Aorta (tissue), 5 donors: ENCODE results near the gene NEDD8. TPM values are rescaled to one million over a fixed set of nuclear protein-coding genes. Genes with fewer than 3 reads are reported as not detected.

Experiments
- ATAC-seq: fragments of 200-7000 bp; cut with Tn5 transposase; one replicate; pipeline ENCODE4 v1.9.1; 2022; ENCODE audit warnings: moderate library complexity; ENCODE audit not compliant: low FRiP score
- DNase-seq, 2 donors: peaks; one replicate each; pipeline ENCODE4 v3.0.0-alpha.2; 2020
- H3K27ac ChIP-seq, 2 donors: one replicate each; pipeline ENCODE4 v1.5.1; 2013; ENCODE audit warnings: low read length in 2 of 2, mild to moderate bottlenecking in 2 of 2, moderate library complexity in 2 of 2, control low read depth in 1 of 2, inconsistent platforms in 1 of 2, low read depth in 1 of 2
- H3K27me3 ChIP-seq, 2 donors: one replicate each; pipeline ENCODE4 v1.6.1; 2013; ENCODE audit warnings: control low read depth in 1 of 2, low read length in 1 of 2, mild to moderate bottlenecking in 1 of 2, moderate library complexity in 1 of 2; ENCODE audit not compliant: insufficient read depth in 2 of 2, control insufficient read depth in 1 of 2
- H3K36me3 ChIP-seq, 2 donors: one replicate each; pipeline ENCODE4 v1.6.1; 2013; ENCODE audit warnings: control low read depth in 1 of 2, low read length in 1 of 2, mild to moderate bottlenecking in 1 of 2; ENCODE audit not compliant: insufficient read depth in 2 of 2, control insufficient read depth in 1 of 2
- H3K4me1 ChIP-seq, 2 donors: one replicate each; pipeline ENCODE4 v1.6.1; 2013; ENCODE audit warnings: low read length in 2 of 2, control low read depth in 1 of 2, mild to moderate bottlenecking in 1 of 2, moderate library complexity in 1 of 2; ENCODE audit not compliant: insufficient read depth in 2 of 2, control insufficient read depth in 1 of 2
- H3K4me3 ChIP-seq, 2 donors: one replicate each; pipeline ENCODE4 v1.5.1; 2013; ENCODE audit warnings: low read length in 2 of 2, control low read depth in 1 of 2, mild to moderate bottlenecking in 1 of 2
- H3K9me3 ChIP-seq: one replicate; pipeline ENCODE4 v1.6.1; 2013; ENCODE audit warnings: mild to moderate bottlenecking, low read length; ENCODE audit not compliant: control insufficient read depth
- WGBS, 2 donors: extraction: QIAGEN DNeasy Blood & Tissue Kit; methylation state at CpG; one replicate each; pipeline ENCODE4 v1.1.7; 2013; 5-methylcytosine and 5-hydroxymethylcytosine counted together
- intact Hi-C, 2 donors: fragments of 100-400 bp; cut with DNase I; formaldehyde crosslinking; loops; one replicate each; pipeline versions ENCODE4 v1.14.2 to v1.15.0; 2022
- polyA plus RNA-seq, 2 donors: library from polyadenylated mRNA; stranded (reverse); fragments of 200-250 nt; gene quantifications; one replicate each; pipeline ENCODE4 v1.2.3, GENCODE V29; 2013
- total RNA-seq, 2 donors: library from RNA; stranded (reverse); fragmentation: NEBNext Ultra II Directional; extraction: Animal tissue kit (Norgen Biotek cat#: 25700); gene quantifications; one replicate each; pipeline ENCODE4 v1.2.1, GENCODE V29; 2021
- donor health status: healthy with polysubstance abuse.
- donor health status: Bipolar disorder and iron deficiency.
- donor health status: DM: no; HTN: no; CAD: no.
- donor health status: DM: no; HTN: no; CAD: no.
- donor health status: DM: yes; HTN: yes; CAD: no.

The NEDD8 gene
- total and polyA plus RNA-seq, 4 donors, result 122 to 345 (median 172) TPM

DNA sequence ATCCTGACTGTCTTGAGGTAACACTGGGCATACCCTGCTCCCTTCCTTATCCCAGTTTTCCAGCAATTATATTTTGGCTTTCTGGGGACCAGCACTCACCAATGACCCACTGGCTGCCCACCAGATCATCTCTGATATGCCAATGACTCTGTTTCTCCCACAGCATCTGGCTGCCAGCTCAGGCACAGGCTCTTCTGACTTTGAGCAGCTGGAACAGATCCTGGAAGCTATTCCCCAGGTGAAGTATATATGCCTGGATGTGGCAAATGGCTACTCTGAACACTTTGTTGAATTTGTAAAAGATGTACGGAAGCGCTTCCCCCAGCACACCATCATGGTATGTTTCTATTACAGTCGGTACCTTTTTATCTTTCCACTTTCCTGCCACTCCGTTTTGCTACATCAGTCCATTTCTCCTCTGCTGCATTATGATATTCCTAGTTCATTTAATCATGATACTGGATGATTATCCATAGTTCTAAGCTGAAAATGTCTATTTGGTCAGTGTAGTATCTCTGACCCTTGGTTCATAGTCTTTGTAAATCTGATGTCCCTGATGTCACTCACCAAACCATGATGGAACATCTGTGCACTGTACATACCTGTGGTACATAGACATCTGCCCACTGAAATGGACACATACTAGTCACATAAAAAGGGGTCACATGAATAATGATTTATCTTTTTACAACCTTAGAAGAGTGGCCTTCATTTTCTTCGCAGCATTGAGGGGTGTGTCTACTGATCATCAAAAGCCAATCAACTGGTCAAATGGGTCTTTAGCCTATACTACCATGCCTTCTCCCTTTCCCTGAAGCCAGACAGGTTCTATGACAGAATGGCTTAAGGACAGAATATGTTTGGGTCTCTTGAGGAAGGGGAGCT, 3.9 kb upstream of the NEDD8 start:
- Histone ChIP-seq H3K27me3 (no peaks in the 10 kb centered on the region), H3K9me3 (no peaks in the 10 kb centered on the region), H3K4me1 (peaks cover 1 to 3% of the 10 kb centered on the region in 2 donors), H3K4me3 (no peak overlapping the region), H3K27ac (peak overlapping the region in 1 of 2 donors; percentile 12), H3K36me3 (peaks cover 0 to 7% of the 10 kb centered on the region in 2 donors)
- 86 to 91% methylated on average over 5 of the region's 5 CpGs for WGBS, 2 donors
- DNase-seq (no peak), ATAC-seq (no peak)
- intact Hi-C loops, result loop anchor here in 1 of 2 donors (5.0 kb wide), 1 partner anchor 196 kb away; no protein-coding TSS in a partner anchor

DNA sequence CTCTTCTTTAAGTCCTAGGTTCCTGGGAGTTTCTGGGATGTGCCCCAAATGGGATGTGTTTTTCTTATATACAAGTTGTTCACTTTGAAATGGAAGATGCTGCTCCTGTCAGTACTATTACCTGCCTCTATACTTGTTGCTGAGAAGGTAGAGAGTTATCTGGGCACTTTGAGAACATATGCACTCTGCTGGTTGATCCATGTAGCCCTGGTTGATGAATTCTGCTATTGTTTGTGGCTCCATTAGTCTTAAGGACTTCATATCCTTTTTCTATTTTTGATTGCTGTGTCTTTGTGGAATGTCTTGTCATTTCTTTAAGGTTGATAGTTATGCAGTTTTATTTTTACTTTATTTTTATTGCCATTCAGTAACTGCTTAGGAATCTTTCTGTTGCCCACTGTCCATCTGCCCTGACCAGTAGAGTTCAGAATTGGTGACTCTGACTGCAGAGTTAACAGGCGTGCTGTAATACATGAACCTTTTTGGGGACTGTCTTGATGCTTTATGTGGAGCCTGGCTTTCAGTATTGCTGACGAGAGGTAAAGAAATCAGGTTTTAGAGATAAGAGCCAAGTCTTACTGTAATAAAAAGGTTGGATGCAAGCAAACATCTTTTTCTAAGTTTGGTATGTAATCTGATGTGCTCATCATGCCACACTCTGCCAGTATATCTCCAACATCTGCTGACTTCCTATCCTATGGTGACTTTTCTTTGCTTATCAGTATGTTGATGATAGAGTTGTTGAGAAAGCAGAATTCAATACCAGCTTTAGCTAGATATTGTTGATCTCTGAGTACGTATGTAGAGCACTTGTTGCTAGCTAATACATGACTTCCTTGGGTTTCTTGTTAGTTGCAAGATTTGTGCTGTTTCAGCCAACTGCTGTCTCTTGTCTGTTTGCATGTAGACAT, 2.2 kb upstream of the NEDD8 start:
- Histone ChIP-seq H3K36me3 (peaks cover 0 to 4% of the 10 kb centered on the region in 2 donors), H3K27ac (no peak overlapping the region), H3K4me3 (no peak overlapping the region), H3K9me3 (no peaks in the 10 kb centered on the region), H3K27me3 (no peaks in the 10 kb centered on the region), H3K4me1 (peaks cover 0 to 3% of the 10 kb centered on the region in 2 donors)
- no peak for DNase-seq
- no peak for ATAC-seq
- 80 to 83% methylated on average over 3 of the region's 3 CpGs for WGBS, 2 donors
- intact Hi-C loops, result loop anchor here in 1 of 2 donors (5.0 kb wide), 2 partner anchors 37 to 198 kb away; partner anchors contain the start of gene TM9SF1

DNA sequence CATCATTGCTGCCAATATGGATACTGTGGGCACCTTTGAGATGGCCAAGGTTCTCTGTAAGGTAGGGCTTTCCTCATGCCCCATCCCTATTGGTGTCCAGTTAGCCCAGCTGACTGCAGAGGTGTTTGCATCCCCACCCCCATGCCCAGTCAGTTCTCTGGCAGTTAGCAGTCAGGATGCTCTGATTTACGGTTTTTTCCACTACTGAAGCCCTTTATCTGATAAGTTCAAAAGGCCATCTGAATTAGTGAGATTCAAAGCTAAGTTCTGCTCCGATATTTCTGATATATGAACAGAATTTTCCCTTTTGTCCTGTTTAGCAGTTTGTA, 1.3 kb upstream of the NEDD8 start:
- Histone ChIP-seq H3K36me3 (peaks cover 0 to 4% of the 10 kb centered on the region in 2 donors), H3K27me3 (no peaks in the 10 kb centered on the region), H3K27ac (peak overlapping the region in 1 of 2 donors; percentile 93), H3K4me1 (peaks cover 0 to 3% of the 10 kb centered on the region in 2 donors), H3K4me3 (peak overlapping the region; percentile 43 to 60), H3K9me3 (no peaks in the 10 kb centered on the region)
- whole genome bisulfite sequencing, 2 donors, result 71 to 73% methylated on average over 2 of the region's 2 CpGs
- intact Hi-C loops, result loop anchor here in 1 of 2 donors (5.0 kb wide), 1 partner anchor 36 kb away; the partner anchor contains the start of gene TM9SF1
- DNase-seq (no peak), ATAC-seq (no peak)

DNA sequence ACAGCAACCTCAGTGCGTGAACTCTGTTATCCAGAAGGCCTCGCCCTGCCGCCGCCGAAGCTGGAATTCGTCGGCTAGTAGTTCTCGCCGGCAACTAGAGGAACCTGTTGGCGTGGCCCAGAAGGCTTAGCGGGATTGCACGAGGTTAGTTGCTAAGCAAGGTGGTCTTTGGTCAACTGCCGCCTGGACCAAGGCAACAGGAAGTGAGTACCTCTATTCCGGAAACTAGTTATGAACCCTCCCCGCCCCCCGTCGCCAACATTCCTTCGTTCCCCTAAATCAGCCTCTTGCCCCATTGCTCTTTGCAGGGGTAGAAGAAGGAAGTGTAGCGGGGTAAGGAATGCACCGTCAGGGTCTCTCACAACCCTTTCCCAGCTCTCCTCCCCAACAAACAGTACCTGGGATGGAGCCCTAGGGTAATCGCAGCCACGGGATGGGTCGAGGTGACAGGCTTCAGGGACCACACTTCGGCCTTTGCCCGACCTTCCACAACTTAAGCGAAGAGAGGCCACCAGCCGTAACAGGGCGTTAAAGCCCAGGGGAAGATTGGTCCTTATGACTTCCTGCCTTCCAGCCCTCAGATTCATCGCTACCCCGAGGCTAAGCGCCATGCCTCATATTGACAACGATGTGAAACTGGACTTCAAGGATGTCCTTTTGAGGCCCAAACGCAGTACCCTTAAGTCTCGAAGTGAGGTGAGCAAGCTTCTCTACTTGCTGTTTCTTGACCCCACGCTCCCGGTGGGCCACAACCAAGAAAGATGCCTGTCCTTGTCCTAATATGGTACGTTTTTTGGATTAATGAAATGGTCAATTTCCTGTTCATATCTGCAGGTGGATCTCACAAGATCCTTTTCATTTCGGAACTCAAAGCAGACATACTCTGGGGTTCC, 724 bp upstream of the NEDD8 start, which contains the start of gene GMPR2:
GMPR2 (plus strand) TSS at position 285 of the 893 bp plus-strand sequence; CDS start at position 610, 325 bp downstream.
- peaks cover 0 to 3% of the 10 kb centered on the region in 2 donors for H3K4me1 ChIP-seq
- H3K4me3 ChIP-seq, result peak within 1 kb of the TSS; percentile 60 to 61
- ATAC-seq (peak; percentile 72), DNase-seq (no peak)
- no peaks in the 10 kb centered on the region for H3K27me3 ChIP-seq
- H3K36me3 ChIP-seq, result peaks cover 0 to 2% of the 10 kb centered on the region in 2 donors
- peak within 1 kb of the TSS in 1 of 2 donors; percentile 93 for H3K27ac ChIP-seq
- no peaks in the 10 kb centered on the region for H3K9me3 ChIP-seq
- WGBS, 2 donors, result 3% methylated on average over 38 of the region's 38 CpGs
- intact Hi-C loops, result loop anchor here (1.0 to 5.0 kb wide), 2 partner anchors 36 to 38 kb away; partner anchors contain the start of gene TM9SF1 (in 2 of the 2)

- ATAC-seq, result no peak
- Histone ChIP-seq H3K9me3 (no peaks in the 10 kb centered on the region), H3K27me3 (no peaks in the 10 kb centered on the region), H3K36me3 (no peaks in the 10 kb centered on the region), H3K4me1 (peaks cover 0 to 3% of the 10 kb centered on the region in 2 donors), H3K4me3 (peak overlapping the region; percentile 60 to 61), H3K27ac (peak overlapping the region in 1 of 2 donors; percentile 46)
- intact Hi-C loops, result loop anchor here (1.0 to 5.0 kb wide), 2 partner anchors 34 to 36 kb away; partner anchors contain the start of gene TM9SF1 (in 2 of the 2)
- DNase-seq, result no peak
- 10 to 11% methylated on average over 23 of the region's 23 CpGs for WGBS, 2 donors
These were observed 675 bp downstream of the NEDD8 start for GRCh38 chr14:24231263-24232120.

DNA sequence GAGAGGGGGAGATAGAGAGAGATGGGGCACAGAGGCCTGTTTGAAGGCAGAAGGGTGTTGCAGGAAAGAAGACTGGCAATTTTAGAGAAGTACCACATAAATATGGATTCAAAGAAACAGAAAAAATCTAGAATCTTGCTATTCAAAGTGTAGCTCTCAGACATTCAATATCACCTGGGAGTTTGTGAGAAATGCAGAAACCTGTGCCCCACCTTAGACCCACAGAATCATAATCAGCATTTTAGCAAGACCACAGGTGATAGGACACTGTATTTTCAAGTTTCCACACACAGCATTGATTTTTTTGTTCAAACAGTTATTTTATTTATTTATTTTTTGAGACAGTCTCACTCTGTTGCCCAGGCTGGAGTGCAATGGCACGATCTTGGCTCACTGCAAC, 3.3 kb downstream of the NEDD8 start:
- intact Hi-C loops, result no loop called here
- Histone ChIP-seq H3K36me3 (no peaks in the 10 kb centered on the region), H3K9me3 (no peaks in the 10 kb centered on the region), H3K27ac (no peak overlapping the region), H3K27me3 (no peaks in the 10 kb centered on the region), H3K4me1 (peaks cover 0 to 3% of the 10 kb centered on the region in 2 donors), H3K4me3 (no peak overlapping the region)
- ATAC-seq (no peak), DNase-seq (no peak)
- WGBS, 2 donors, result 0 to 2% methylated on average over 1 of the region's 1 CpG

- H3K9me3 ChIP-seq, result no peaks in the 10 kb centered on the region
- ATAC-seq (no peak), DNase-seq (no peak)
- H3K27ac ChIP-seq, result no peak overlapping the region
- H3K4me3 ChIP-seq, result no peak overlapping the region
- no peaks in the 10 kb centered on the region for H3K27me3 ChIP-seq
- H3K4me1 ChIP-seq, result no peaks in the 10 kb centered on the region
- H3K36me3 ChIP-seq, result no peaks in the 10 kb centered on the region
- 58 to 63% methylated on average over 1 of the region's 1 CpG for WGBS, 2 donors
- intact Hi-C loops, result no loop called here
These were observed 5.7 kb downstream of the NEDD8 start for GRCh38 chr14:24226473-24226872.
